Erythroblast (primary cell): ENCODE data around the gene ZFR.

ENCODE experiments used
- GATA1 ChIP-seq: IDR thresholded peaks from 2 replicates; pipeline ENCODE4 v1.6.1; 2011; ENCODE audit warnings: low read depth, mild to moderate bottlenecking, control low read depth, low read length, moderate library complexity
- POLR2A ChIP-seq: IDR thresholded peaks from 2 replicates; pipeline ENCODE4 v1.6.1; 2011; ENCODE audit warnings: mild to moderate bottlenecking, low read length

- TF ChIP-seq POLR2A (no peak), GATA1 (no peak)
These were observed 7.8 kb downstream of the ZFR start for GRCh38 chr5:32436553-32437242.
